ENCODE measurements around the gene PAK2. TPM values are rescaled to one million over a fixed set of nuclear protein-coding genes. Genes with fewer than 3 reads are reported as not detected.
A peak's percentile ranks its signal among the peaks of the same experiment; 100 is the strongest.

The PAK2 gene
- total RNA-seq (2014; rRNA removed; shearing (Covaris generic)) = 49.4 and 56.0 TPM in 2 replicates
- polyA plus RNA-seq (2016; fragmentation: Nextera tagmentation; extraction: Ambion mirVana) = 24.3 and 25.5 TPM in 2 replicates
- long read RNA-seq, full-length matches to known transcripts = 3 of 29 reads
- long read RNA-seq, partial matches to known transcripts = 21 of 29 reads
- long read RNA-seq, other reads (novel, unspliced or antisense) = 5 of 29 reads

- Mint-ChIP-seq H3K4me1 (peaks cover 21% of the 10 kb centered on the region), H3K27me3 (ENCODE audit: insufficient read depth, low read depth, poor library complexity) (peaks cover 3% of the 10 kb centered on the region), H3K36me3 (ENCODE audit: low read depth) (peaks cover 8% of the 10 kb centered on the region), H3K4me3 (peak within 1 kb of the TSS; percentile 98), H3K9me3 (peaks cover 4% of the 10 kb centered on the region; the same call in 1 of the 3 replicates), H3K27ac (peak within 1 kb of the TSS; percentile 98)
- H4K20me1 ChIP-seq (replicated peaks; ENCODE audit: insufficient read depth) = peaks cover 22% of the 10 kb centered on the region
- peak within 1 kb of the TSS; percentile 91 for H2AFZ ChIP-seq
- peak within 1 kb of the TSS; percentile 94 for H3K4me3 ChIP-seq
- 0 out of 2 replicates have a peak, but pooled peaks cover 3% of the 10 kb centered on the region for H3F3A ChIP-seq (replicated peaks; ENCODE audit: low read depth)
- no peaks in the 10 kb centered on the region for H3K27me3 ChIP-seq (ENCODE audit: insufficient read depth)
- H3K36me3 ChIP-seq (ENCODE audit: insufficient read depth) = no peaks in the 10 kb centered on the region
- TF ChIP-seq ETS1 (IDR thresholded peaks at IDR 0.05) (peak; percentile 59), POLR2AphosphoS5 (IDR thresholded peaks at IDR 0.05; ENCODE audit: low read depth) (peak; percentile 90), ZNF331 (CRISPR knock-in tag; IDR thresholded peaks at IDR 0.05; ENCODE audit: low read depth) (no peak), EZH2phosphoT487 (IDR thresholded peaks at IDR 0.05; ENCODE audit: unreplicated experiment) (no peak), CREB1 (CRISPR knock-in tag; IDR thresholded peaks at IDR 0.05; ENCODE audit: low read depth) (peak; percentile 48; the same call in 1 of the 2 replicates)
- TF ChIP-seq, protein P1, sequence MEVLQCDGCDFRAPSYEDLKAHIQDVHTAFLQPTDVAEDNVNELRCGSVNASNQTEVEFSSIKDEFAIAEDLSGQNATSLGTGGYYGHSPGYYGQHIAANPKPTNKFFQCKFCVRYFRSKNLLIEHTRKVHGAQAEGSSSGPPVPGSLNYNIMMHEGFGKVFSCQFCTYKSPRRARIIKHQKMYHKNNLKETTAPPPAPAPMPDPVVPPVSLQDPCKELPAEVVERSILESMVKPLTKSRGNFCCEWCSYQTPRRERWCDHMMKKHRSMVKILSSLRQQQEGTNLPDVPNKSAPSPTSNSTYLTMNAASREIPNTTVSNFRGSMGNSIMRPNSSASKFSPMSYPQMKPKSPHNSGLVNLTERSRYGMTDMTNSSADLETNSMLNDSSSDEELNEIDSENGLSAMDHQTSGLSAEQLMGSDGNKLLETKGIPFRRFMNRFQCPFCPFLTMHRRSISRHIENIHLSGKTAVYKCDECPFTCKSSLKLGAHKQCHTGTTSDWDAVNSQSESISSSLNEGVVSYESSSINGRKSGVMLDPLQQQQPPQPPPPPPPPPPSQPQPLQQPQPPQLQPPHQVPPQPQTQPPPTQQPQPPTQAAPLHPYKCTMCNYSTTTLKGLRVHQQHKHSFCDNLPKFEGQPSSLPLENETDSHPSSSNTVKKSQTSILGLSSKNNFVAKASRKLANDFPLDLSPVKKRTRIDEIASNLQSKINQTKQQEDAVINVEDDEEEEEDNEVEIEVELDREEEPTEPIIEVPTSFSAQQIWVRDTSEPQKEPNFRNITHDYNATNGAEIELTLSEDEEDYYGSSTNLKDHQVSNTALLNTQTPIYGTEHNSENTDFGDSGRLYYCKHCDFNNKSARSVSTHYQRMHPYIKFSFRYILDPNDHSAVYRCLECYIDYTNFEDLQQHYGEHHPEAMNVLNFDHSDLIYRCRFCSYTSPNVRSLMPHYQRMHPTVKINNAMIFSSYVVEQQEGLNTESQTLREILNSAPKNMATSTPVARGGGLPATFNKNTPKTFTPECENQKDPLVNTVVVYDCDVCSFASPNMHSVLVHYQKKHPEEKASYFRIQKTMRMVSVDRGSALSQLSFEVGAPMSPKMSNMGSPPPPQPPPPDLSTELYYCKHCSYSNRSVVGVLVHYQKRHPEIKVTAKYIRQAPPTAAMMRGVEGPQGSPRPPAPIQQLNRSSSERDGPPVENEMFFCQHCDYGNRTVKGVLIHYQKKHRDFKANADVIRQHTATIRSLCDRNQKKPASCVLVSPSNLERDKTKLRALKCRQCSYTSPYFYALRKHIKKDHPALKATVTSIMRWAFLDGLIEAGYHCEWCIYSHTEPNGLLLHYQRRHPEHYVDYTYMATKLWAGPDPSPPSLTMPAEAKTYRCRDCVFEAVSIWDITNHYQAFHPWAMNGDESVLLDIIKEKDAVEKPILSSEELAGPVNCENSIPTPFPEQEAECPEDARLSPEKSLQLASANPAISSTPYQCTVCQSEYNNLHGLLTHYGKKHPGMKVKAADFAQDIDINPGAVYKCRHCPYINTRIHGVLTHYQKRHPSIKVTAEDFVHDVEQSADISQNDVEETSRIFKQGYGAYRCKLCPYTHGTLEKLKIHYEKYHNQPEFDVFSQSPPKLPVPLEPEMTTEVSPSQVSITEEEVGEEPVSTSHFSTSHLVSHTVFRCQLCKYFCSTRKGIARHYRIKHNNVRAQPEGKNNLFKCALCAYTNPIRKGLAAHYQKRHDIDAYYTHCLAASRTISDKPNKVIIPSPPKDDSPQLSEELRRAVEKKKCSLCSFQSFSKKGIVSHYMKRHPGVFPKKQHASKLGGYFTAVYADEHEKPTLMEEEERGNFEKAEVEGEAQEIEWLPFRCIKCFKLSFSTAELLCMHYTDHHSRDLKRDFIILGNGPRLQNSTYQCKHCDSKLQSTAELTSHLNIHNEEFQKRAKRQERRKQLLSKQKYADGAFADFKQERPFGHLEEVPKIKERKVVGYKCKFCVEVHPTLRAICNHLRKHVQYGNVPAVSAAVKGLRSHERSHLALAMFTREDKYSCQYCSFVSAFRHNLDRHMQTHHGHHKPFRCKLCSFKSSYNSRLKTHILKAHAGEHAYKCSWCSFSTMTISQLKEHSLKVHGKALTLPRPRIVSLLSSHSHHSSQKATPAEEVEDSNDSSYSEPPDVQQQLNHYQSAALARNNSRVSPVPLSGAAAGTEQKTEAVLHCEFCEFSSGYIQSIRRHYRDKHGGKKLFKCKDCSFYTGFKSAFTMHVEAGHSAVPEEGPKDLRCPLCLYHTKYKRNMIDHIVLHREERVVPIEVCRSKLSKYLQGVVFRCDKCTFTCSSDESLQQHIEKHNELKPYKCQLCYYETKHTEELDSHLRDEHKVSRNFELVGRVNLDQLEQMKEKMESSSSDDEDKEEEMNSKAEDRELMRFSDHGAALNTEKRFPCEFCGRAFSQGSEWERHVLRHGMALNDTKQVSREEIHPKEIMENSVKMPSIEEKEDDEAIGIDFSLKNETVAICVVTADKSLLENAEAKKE (CRISPR knock-in tag; IDR thresholded peaks at IDR 0.05) = no peak
- peak; percentile 93 for DNase-seq (ENCODE audit: low spot score)
- peak within 1 kb of the TSS; percentile 93 for H3K4me2 ChIP-seq
- ATAC-seq = peak; percentile 90
- H3K27ac ChIP-seq (ENCODE audit: low read depth) = peak within 1 kb of the TSS; percentile 94
- H3K9me2 ChIP-seq (ENCODE audit: insufficient read depth) = no peaks in the 10 kb centered on the region
- peaks cover 34% of the 10 kb centered on the region for H3K4me1 ChIP-seq (ENCODE audit: insufficient read depth)
- H3K79me2 ChIP-seq (replicated peaks; ENCODE audit: insufficient read depth) = peaks cover 49% of the 10 kb centered on the region
Measured at GRCh38 chr3:196739671-196740480, at the start of gene PAK2. Gene PAK2 (plus strand): TSS chr3:196739857. CDS start chr3:196782647, 42,790 bp downstream.

Data from GM23338 (cell line).